NCI-H1417 treated with DMSO at 0.1 percent for 48 hours (cell line): ENCODE results near the gene AFG3L2.
A peak's percentile ranks its signal among the peaks of the same experiment; 100 is the strongest.
"Not testable (repeated sequence)": the region's sequence is repeated elsewhere in the genome, so short reads cannot be mapped to it uniquely, and the experiment has no call there.

ENCODE experiments used
- DNase-seq: peaks from one replicate; lab custom pipeline; 2025; lab: John Stamatoyannopoulos, UW

AFG3L2 gene

DNA sequence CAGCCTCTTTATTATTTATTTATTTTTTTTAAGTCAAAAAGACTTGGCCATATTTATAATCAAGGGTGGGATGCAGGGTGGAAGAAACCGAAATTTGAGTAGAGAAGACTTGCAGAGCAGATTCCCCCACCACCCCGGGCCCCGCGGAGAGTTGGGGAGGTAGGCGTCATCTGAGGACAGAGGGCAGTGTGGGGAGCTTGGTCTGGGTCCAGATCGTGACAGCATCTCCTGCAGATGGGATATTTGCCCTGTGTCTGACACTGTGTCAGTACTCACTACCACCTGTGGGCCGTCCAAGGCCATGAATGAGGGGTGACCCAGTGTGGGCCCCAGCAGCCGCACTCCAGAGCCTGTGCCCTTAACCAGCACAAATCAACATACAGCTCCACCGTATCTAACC lies 20.2 kb upstream of the AFG3L2 start:
- no peak for DNase-seq

DNA sequence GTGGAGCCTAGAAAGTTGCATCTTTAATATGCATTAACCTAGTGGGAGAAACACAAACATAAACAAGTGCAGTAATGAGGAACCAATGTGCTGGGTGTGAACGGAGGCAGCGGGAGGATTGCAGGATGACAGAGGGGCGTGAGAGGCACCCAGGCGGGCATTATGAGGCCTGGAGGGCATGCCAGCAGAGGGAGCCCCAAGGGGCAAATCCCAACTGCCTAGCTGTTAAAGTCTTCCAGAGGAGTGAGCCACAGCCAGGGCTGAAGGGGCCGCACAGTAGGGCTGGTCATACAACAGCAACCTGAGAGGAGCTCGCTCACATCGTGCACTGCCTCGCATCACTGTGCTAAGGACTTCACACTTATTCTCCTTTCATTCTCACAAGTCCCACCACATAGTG lies 17.4 kb upstream of the AFG3L2 start:
- DNase-seq: no peak

DNA sequence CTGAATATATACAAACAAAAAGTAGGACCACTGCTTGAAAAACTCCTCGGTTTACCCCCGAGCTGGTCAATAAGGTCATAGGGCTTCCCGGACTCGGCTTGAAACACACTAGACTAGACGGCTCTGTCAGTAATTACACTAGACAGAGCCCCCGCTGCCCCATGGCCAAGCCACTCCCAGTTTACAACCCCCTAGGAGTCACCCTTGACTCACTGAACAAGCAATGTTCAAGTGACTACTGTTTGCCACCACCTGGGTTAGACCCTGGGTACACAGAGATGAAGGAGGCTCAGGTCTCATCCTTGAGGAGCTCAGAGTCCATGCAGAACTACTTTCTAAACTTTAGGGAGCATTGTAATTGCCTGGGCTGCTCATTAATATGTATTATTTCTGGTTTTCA lies 17.0 kb upstream of the AFG3L2 start:
- DNase-seq: no peak

DNA sequence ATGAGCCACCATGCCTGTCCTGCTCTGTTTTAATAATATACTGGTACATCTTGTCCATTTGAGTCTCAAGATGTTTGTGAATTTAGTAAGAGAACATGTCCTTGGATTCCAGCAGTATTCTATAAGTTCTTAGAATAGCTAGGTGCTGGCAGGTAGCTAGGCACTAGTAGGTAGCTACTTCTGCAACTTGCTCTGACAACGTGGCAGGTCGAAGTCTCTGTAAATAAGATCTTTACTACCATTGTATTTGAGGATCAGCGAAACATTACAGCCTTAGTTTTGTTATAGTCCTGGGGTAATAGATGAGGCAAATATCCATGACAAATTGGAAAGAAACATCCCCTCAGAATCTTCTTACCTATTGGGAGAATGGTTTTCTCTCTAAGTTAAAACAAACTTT lies 16.5 kb upstream of the AFG3L2 start:
- DNase-seq: no peak

DNA sequence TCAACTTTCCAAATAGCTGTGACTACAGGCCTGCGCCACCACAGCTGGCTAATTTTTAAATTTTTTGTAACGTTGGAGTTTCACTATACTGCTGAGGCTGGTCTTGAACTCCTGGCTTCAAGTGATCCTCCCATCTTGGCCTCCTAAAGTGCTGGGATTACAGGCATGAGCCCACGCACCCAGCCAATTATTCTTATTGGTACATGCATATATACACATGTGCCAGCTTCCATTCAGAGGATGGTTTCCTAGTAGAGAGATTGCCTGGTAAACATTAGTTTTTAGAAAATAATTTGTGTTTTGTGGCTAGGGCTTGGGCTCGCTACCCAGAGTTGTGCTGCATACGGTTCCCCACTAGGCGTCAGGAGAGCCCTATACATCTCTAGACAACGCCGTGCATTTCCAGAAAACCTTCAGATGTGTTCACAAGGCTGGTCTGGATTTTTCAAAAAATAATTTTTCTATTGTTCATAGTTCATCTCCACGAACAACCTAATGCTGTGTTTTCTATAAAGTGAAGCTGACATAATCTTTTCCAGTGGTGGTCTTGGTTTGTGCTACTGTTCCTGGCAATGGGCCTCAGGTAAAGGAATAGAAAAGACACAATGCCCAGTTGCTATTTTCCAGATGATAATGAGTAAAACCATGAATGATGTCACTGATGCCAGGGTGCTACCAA lies 14.6 kb upstream of the AFG3L2 start:
- peak; percentile 47 for DNase-seq

DNA sequence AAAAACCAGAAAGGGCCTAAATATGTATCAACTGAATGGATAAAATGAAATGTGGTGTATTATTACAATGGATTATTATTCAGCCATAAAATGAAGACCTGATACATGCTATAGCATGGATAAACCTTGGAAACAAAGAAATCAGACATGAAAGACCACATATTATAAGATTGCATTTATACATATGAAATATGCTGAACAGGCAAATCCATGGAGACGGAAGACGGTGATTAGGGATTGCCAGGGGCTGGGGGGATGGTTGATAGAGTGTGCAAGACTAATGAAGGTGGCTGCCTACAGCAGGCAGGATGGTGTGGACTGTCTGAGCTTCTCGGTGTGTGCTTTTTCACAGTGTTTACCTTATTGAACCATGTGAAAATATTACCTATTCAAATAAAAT lies 11.4 kb upstream of the AFG3L2 start:
- no peak for DNase-seq

DNA sequence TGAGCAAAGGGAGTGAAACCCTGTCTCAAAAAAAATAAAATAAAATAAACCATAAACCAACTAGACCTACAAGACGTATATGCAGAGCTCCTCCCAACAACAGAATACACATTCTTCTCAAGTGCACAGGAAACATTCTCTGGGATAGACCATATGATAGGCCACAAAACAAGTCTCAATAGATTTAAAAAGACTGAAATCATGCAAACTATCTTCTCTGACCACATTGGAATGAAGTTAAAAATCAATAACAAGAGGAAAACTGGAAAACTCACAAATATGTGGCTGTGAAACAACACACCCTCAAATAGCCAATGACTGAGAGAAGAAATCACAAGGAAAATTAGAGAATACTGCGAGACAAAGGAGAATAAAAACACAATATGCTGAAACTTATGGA lies 7.2 kb upstream of the AFG3L2 start:
- DNase-seq: no peak

DNA sequence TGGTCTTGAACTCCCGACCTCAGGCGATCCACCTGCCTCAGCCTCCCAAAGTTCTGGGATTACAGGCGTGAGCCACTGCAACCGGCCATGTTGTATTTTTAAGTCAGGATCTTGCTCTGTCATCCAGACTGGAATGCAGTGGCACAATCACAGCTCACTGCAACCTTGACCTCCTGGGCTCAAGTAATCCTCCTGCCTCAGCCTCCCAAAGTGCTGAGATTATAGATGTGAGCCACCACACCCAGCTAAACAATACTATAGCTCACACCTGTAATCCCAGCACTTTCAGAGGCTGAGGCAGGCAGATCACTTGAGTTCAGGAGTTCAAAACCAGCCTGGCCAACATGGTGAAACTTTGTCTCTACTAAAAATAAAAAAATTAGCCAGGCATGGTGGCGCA lies 6.7 kb upstream of the AFG3L2 start:
- not testable (repeated sequence) for DNase-seq

DNA sequence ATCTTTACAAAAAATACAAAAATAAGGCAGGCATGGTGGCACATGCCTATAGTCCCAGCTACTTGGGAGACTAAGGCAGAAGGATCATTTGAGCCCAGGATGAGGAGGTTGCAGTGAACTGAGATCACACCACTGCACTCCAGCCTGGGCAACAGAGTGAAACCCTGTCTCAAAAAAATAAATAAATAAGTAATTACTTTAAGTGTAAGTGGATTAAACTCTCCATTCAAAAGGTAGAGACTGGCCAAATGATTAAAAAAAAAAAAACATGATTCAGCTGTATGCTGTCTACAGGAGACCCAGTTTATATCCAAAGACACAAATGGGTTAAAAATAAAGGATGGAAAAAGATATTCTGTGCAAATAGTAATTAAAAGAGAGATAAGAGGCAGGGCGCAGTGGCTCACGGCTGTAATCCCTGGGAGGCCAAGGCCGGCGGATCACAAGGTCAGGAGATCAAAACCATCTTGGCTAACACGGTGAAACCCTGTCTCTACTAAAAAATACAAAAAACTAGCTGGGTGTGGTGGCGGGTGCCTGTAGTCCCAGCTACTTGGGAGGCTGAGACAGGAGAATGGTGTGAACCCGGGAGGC lies 5.3 kb upstream of the AFG3L2 start:
- not testable (repeated sequence) for DNase-seq

DNA sequence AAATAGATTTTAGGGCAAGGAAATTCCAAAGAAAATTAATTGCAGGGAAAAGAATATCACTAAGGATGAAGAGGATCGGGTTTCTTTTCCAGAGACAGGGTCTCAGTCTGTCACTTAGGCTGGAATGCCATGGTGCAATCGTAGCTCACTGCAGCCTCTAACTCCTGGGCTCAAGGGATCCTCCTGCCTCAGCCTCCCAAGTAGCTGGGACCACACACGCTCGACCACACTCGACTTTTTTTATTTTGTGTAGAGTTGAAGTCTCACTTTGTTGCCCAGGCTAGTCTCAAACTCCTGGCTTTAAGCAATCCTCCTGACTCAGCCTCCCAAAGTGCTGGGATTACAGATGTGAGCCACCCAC lies 1.2 kb upstream of the AFG3L2 start:
- not testable (repeated sequence) for DNase-seq

DNA sequence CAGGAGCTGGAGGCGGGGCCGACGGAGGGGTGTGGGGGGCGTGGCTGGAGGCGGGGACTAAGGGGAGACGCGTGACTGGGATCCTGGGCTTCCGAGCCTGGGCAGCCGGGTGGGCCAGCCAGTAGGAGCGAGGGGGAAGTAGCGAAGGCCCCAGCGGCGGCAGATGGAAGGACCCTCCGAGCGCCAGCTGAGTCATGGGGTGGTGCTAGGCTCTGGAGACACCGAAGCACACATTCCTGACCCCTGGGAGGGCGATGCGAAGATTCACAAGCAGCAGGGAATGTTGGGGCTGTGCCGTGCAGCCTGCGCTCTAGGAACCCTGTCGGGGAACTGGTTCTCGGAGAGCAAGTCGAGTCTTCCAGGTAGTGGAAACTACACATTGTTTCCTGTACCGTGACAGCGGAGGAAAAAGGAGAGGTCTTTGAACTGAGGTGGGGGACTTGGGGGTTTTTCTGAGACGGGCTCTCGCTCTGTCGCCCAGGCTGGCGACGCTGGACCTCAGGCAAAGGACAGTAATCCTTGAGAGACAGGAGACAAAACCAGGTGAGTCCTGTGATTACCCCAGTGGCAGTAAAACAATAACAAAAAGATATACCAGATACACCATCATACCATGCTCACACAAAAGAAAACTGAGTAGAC lies 650 bp upstream of the AFG3L2 start:
- no peak for DNase-seq

DNA sequence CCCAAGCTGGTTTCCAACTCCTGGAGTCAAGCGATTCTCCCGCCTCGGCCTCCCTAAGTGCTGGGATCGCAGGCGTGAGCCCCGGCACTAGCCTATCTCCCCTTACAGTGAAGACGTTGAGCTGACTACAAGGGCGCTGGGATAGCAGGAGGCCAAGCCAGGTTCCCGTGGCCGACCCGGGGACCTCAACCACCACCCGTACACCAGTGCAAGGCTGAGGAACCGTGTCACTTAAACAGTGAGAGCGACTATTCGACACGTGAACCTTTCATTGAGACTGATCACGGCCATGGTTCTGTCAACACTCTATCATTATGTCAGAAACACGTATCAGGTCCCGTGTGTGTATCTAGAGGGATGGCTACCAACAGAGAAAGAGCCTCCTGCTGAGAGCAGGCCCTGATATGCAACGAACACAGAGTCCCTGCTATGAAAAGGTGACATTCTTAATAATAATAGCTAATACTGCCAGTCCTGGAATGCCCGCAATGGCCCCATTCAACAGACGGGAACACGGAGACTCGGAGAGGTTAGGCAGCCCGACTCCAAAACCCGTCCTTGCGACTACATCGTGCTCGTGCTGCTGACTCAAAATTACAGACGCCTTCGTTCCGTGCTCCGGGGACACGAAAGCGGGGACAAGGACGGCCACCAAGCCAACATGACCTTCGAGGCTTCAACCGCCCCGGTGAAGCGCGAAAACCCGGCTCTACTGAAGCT lies 833 bp downstream of the AFG3L2 start:
- no peak for DNase-seq

DNA sequence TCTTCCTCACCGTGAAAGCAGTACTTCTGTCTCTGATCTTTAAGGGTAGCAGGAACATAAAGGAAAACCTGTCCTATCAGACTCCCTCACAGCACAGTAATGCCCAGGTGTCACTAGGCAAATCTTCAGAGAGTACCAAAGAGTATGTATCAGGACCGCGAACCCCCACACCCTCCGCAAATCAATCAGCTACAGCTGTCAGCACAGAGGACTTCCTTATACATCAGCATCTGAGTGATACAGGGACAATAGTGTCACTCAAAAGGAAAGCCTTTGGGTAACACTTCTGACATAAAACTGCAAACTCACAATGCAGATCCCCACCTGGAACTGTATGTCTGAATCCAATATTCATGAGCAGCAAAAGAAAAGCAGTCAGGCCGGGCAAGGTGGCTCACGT lies 2.6 kb downstream of the AFG3L2 start:
- DNase-seq: no peak

DNA sequence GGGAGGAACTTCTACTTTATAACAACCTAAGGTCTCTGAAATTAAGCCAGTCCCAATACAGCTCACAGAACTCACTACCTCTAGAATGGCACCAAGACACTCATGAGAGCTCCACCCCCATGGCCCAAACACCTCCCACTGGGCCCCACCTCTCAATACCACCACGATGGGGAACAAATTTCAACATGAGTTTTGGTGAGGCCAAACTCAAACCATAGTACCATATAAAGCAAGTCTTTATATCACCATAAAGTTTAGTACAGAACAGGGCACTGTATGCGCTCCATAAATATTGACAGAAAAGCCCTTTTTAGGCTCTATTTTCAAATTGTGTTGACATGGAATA lies 3.3 kb downstream of the AFG3L2 start:
- no peak for DNase-seq

DNA sequence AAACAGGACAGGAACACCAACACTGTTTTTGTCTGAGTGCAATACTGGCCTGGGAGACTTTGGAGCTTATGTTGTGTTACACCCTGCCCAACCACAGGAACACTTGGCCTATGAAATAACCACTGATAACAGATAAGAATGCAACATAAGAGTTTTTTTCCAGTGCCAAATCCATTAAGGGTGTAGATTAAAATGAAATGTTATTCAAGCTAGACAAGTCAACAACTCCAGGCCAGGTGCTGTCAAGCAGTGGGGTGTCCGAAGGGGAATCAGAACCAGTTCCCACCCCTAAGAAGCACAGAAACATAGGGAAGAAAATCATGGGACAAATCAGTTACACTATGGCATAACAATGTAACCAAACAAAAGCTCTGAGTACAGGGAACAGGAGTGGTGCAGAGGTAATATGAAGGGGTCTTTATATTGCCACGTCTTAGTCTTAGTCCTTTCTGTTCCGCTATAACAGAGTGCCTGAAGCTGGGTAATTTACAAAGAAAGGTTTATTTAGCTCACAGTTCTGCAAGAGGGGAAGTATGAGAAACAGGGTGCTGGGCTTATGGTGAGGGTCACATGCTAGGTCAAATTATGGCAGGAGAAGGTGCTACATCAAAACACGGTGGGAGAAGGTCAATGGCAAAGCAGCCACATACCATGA lies 3.8 kb downstream of the AFG3L2 start:
- DNase-seq: no peak

DNA sequence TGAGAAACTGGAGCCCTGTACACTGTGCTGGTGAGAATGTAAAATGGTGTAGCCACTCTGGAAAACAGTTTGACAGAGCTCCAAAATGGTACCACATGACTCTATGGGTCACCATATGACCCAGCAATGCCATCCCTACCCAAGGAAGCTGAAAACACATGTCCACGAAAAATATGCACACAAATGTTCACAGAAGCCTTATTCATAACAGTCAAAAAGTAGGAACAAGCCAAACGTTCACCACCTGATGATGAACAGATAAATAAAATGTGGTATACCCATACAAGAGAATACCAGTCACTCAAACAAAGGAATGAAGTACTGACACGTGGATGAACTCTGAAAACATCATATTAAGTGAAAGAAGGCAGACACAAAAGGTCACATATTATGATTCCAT lies 4.6 kb downstream of the AFG3L2 start:
- DNase-seq: no peak

DNA sequence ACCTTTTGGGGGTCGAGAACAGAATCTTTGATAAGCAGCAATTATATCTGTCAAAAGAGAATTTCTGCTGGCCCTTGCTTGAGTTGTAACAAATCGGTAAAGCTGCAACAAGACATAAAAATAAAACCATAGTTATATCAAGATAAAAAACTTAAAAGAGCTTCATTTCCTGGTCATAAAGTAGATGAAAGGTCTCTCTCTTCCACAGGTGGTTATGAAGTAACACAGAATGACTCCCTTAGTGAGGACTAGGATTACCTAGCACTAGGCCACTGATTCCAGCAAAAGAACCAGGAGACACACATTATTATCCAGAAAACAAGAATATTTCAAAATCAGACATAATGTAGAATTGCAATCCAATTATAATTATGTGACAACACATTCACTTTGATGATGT lies 5.4 kb downstream of the AFG3L2 start:
- no peak for DNase-seq

DNA sequence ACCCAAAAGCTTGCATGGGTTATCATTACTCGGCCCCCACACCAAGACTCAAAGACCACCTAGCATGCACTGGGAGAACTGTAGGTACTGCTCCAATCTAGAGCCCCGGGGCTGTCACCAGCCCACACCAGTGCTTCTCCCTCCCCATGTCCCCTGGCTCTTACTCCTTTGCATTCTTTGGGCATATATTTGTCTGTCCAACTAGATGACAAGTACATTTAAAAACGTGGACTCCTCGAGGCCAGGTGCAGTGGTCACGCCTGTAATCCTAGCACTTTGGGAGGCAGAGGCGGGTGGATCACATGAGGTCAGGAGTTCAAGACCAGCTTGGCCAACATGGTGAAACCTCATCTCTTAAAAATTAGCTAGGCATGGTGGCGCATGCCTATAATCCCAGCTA lies 7.8 kb downstream of the AFG3L2 start:
- DNase-seq: no peak

DNA sequence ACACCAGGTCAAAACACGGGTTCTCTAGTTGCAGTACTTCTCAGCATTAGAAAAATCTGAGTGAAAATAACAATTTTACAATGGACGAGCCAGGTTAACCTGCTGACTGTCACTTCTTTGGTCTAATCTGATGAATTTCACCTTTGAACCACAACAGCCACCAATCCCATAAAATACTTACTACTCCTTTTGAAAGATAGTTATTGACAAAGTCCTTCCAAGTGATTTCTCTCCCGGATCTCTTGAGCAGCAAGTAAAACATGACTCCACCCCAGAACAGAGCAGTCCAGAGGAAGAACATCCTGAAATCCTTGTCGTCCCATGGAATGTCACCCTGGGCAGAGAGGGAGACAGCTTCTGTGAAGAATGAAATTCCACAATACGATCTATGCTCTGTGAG lies 10.2 kb downstream of the AFG3L2 start:
- DNase-seq: no peak

DNA sequence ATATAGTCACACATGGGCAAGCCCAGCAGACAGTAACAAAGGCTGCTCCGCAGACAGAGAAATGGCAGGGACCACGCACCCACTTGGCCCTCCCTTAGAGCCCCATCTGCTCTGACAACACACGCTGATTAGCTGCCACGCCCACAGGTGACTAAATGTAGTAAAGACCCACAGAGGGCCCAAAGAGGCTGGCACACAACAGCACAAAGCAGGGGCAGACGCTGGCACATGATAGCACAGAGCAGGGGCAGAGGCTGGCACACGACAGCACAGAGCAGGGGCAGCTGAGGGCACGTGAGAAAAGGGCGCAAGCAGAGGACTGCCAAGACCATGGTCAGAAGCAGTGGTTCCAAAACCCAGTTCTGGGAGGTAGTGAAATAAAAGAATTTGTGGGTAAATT lies 10.6 kb downstream of the AFG3L2 start:
- DNase-seq: no peak

DNA sequence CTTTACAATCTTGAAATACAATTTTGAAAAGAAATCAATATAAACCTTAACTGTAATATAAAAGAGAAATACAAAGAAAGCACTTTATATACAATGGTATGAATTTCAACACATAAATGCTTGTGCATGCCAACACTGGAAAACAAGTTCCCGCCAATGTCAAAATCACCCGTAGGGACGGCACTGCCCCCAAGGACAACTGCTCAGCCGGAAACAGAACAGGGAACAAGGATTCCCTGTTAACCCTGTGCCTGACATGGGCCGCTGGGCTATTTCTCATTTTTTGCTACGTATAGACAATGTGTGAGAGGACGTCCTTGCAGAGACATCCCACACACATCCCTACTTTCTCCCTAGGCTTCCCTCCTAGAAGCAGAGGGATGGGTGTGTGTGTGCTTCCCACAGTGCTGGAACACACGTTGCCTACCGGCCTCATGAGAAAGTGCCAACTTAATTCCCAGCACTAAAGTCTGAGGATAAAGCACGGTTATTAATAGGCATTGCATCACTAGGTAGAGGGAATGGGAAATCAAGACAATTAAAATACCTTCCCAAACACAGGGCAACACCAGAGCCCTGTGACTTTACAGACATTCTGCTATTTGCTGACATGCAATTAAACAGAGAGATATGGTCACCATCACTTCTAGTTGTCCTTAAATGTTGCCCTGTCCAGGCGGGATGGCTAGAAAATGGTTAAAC lies 14.4 kb downstream of the AFG3L2 start:
- DNase-seq: no peak

DNA sequence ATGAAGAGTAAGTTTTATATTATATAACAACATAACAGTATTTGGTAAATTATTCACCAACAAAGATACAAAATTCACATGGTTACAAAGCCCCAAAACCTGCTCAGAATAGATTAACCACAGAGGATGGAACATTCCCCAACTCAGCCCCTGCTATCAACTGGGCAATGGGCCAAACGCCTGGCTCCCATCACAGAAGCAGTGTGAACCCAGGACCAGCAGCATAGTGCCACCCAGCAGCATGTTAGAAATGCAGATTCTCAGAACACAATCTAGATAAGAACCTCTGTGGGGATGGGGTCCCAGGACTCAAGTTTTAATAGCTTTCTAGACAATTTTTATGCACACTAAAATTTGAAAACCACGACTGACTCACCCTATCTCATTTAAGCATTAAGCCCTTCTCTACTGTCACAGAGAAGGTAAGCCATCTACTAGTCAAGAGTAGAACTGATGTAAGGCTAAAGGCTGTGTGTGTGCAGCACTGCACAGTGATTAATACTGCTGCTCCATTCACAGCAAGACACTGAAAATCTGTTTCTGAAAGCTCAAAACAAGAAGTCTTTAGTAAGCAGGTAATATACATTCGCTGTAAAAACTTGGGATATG lies 15.2 kb downstream of the AFG3L2 start:
- DNase-seq: no peak
